Measurements from ENCODE around the gene C2orf92.

C2orf92 gene

GRCh38 chr2:97742381-97742847, 72.9 kb downstream of the C2orf92 start:
- H3K4me3 ChIP-seq (ENCODE audit: low read depth, low read length): no peak overlapping the region
- TF ChIP-seq CTCF (IDR thresholded peaks at IDR 0.05; ENCODE audit: low read depth, low read length, missing control alignments): no peak
- no peak for DNase-seq (ENCODE audit: low read depth)

- no peak for DNase-seq (ENCODE audit: low read depth)
- H3K4me3 ChIP-seq (ENCODE audit: low read depth, low read length): no peak overlapping the region
- TF ChIP-seq CTCF (IDR thresholded peaks at IDR 0.05; ENCODE audit: low read depth, low read length, missing control alignments): no peak
Measured at GRCh38 chr2:97743913-97744312, 74.4 kb downstream of the C2orf92 start.

GRCh38 chr2:97745474-97746174, 76.1 kb downstream of the C2orf92 start:
- H3K4me3 ChIP-seq (ENCODE audit: low read depth, low read length): no peak overlapping the region
- peak; percentile 8 for DNase-seq (ENCODE audit: low read depth)
- no peak for TF ChIP-seq CTCF (IDR thresholded peaks at IDR 0.05; ENCODE audit: low read depth, low read length, missing control alignments)

GRCh38 chr2:97747285-97747684, 77.8 kb downstream of the C2orf92 start:
- H3K4me3 ChIP-seq (ENCODE audit: low read depth, low read length): no peak overlapping the region
- TF ChIP-seq CTCF (IDR thresholded peaks at IDR 0.05; ENCODE audit: low read depth, low read length, missing control alignments): no peak
- DNase-seq (ENCODE audit: low read depth): no peak

GRCh38 chr2:97747716-97748115, 78.2 kb downstream of the C2orf92 start:
- no peak overlapping the region for H3K4me3 ChIP-seq (ENCODE audit: low read depth, low read length)
- DNase-seq (ENCODE audit: low read depth): no peak
- no peak for TF ChIP-seq CTCF (IDR thresholded peaks at IDR 0.05; ENCODE audit: low read depth, low read length, missing control alignments)

GRCh38 chr2:97749581-97749980, 80.1 kb downstream of the C2orf92 start:
- DNase-seq (ENCODE audit: low read depth): no peak
- H3K4me3 ChIP-seq (ENCODE audit: low read depth, low read length): no peak overlapping the region
- no peak for TF ChIP-seq CTCF (IDR thresholded peaks at IDR 0.05; ENCODE audit: low read depth, low read length, missing control alignments)

GRCh38 chr2:97750017-97750416, 80.5 kb downstream of the C2orf92 start:
- no peak overlapping the region for H3K4me3 ChIP-seq (ENCODE audit: low read depth, low read length)
- DNase-seq (ENCODE audit: low read depth): no peak
- no peak for TF ChIP-seq CTCF (IDR thresholded peaks at IDR 0.05; ENCODE audit: low read depth, low read length, missing control alignments)
